GM19455 (cell line): ENCODE results near the gene PSMC3.

Experiments used
- ATAC-seq: cut with Tn5 transposase; IDR thresholded peaks from one replicate; pipeline ENCODE4 v1.9.1; 2021; ENCODE audit not compliant: unreplicated experiment

Gene PSMC3

GRCh38 chr11:47443028-47443700 lies 16.9 kb upstream of the PSMC3 start:
- ATAC-seq, result no peak

- ATAC-seq, result no peak
These were observed 16.3 kb upstream of the PSMC3 start for GRCh38 chr11:47442514-47442913.

DNA sequence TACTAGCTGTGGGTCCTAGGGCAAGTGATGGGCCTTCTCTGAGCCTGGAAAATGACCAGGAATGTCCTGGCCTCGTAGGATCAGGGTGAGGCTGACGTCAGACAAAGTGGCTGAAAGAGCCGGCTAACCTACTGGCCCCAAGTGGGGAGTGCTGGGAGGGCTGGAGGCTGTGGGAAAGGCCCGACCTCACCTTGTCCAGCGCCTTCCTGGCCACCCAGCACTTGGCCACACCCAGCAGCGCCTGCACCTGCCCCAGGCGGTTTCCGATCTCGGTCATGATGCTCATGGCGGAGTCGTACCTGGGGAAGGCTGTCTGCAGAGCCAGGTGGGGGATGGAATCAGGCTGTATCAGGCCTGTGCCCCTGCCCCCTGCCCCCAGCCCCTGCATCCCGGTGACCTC lies 15.2 kb upstream of the PSMC3 start:
- ATAC-seq, result no peak

DNA sequence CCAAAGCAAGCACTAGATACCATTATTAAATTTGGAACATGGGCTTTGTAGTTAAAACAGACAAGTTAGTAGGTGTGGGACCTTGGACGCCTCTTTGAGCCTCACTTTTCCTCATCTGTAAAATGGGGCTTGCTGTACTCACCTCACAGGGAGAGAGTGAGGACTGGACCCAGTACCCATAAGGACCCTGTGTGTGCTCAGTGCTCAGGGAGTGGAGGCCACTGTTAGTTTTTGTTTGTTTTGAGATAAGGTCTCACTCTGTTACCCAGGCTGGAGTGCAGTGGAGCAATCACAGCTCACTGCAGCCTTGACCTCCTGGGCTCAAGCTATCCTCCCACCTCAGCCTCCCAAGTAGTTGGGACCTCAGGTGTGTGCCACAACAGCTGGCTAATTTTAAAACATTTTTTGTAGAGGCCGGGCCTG lies 13.8 kb upstream of the PSMC3 start:
- ATAC-seq, result no peak

DNA sequence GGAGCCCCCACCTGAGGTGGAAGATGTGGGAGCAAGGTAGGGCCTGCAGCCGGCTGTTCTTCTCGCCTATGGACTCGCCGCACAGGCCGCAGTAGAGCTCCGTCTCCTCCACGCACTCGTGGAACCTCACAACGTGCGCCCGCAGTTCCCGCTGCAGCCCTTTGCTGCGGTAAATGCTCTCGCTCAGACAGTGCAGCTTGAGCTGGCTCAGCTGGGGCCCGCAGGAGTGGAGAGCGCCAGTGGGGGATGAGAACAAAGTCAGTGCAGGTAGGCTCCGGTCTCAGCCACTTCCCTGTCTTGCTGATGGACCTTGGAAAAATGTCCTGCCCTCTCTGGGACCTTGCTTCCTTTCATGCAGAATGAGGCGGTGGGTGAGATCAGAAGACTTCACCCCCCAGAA lies 12.5 kb upstream of the PSMC3 start:
- ATAC-seq, result no peak

DNA sequence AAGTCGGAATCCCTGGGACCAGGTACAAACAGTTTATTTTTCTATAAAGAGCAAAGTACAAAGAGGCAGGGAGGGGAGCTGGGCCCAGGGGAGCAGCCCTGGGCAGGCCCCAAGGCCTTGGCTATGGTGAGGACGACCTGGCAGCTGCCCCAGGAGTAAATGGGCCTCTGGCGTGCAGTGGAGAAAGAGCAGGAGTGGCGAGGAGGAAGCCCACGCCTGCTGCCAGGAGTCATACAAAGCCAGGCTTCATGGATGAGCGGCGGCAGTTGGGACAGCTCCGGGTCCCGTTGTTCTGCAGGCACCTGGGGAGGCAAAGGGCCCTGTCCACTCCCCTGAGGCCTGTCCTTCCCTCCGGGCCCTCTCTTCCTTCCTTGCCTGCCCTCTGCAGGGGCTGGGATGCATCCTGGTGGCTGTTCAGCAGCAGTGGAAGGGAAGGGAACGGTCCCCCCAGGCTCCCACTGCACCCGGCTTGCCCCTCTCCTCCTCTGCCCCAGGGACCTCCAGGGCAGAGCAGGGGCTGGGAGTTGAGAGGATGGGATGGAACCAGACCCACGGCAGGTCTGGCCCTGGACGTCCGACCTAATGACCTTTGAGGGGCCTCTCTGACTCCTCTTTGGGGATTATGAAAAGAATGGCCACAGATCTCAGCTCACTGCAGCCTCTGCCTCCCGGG lies 11.6 kb upstream of the PSMC3 start:
- ATAC-seq, result no peak

GRCh38 chr11:47437218-47437745 lies 11.0 kb upstream of the PSMC3 start:
- no peak for ATAC-seq

GRCh38 chr11:47436726-47437125 lies 10.5 kb upstream of the PSMC3 start:
- ATAC-seq, result no peak

- no peak for ATAC-seq
These were observed 9.4 kb upstream of the PSMC3 start for GRCh38 chr11:47435687-47436086.

DNA sequence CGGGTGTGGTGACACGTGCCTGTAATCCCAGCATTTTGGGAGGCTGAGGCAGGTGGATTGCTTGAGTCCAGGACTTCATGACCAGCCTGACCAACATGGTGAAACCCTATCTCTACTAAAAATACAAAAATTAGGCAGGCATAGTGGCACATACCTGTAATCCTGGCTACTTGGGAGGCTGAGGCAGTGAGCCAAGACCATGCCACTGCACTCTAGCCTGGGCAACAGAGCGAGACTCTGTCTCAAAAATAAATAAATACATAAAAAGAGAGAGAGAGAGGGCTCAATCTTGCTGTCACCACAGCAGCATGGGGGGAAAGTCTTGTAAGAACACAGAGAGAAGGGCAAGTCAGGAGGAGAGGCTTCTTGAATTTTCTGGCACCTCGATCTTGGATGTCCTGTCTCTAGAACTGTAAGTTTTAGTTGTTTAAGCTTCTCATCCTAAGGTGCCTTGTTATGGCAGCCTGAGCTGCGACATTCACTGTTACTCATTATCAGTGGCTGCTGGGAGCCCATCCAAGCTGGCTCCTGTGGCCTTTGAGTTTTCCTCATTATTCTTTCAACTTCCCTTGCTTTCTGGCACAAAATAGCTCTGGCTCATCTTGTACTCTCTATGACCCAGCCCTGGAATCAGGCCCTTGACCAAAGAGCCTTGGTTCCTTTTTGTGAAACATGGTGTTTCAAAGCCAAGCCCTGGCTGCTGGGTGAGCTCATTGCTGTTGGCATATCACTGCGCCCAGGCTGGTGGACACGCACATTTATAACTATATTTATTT lies 8.0 kb upstream of the PSMC3 start:
- no peak for ATAC-seq

- no peak for ATAC-seq
These were observed 6.9 kb upstream of the PSMC3 start for GRCh38 chr11:47433157-47433556.

GRCh38 chr11:47431356-47432083 lies 5.3 kb upstream of the PSMC3 start:
- no peak for ATAC-seq

GRCh38 chr11:47430524-47430923 lies 4.3 kb upstream of the PSMC3 start:
- no peak for ATAC-seq

DNA sequence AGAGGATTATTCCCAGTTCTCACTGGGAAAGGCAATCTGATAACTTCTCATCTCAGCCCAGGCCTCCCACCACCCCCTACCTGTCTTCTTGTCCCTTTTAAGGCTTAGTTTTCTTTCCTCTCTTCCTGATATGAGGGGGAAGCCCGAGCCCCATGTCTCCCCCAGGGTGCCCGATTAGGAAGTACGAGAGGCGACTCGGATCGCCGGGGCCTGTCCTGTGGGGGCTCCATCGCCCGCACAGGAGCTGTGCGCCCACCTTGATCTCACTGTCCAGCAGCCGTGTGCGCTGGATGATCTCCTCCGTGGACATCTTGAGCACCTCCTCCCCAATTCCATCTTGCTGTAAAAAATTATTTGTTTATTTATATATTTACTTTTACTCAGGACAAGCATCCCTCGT lies 628 bp downstream of the PSMC3 start:
- ATAC-seq, result no peak

GRCh38 chr11:47418454-47419259 lies 7.6 kb downstream of the PSMC3 start:
- no peak for ATAC-seq

- ATAC-seq, result no peak
These were observed 8.5 kb downstream of the PSMC3 start for GRCh38 chr11:47417712-47418111.

GRCh38 chr11:47415949-47416472 lies 10.2 kb downstream of the PSMC3 start:
- no peak for ATAC-seq

DNA sequence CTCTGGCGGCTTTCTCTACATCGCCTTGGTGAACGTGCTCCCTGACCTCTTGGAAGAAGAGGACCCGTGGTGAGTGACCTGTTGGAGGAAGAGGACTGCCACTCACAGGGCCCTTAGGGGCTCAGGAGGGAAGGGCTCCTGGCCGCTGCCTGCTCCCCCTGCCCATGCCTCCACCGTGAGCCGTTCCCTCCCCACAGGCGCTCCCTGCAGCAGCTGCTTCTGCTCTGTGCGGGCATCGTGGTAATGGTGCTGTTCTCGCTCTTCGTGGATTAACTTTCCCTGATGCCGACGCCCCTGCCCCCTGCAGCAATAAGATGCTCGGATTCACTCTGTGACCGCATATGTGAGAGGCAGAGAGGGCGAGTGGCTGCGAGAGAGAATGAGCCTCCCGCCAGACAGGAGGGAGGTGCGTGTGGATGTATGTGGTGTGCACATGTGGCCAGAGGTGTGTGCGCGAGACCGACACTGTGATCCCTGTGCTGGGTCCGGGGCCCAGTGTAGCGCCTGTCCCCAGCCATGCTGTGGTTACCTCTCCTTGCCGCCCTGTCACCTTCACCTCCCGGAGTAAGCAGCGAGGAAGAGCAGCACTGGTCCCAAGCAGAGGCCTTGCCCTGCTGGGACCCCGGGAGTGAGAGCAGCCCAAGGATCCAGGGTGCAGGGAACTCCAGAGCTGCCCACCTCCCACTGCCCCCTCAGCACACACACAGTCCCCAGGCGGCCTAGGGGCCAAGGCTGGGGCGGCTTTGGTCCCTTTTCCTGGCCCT lies 11.0 kb downstream of the PSMC3 start:
- ATAC-seq, result no peak

- no peak for ATAC-seq
These were observed 11.6 kb downstream of the PSMC3 start for GRCh38 chr11:47414685-47415070.
